ENCODE measurements around the gene UACA. TPM values are rescaled to one million over a fixed set of nuclear protein-coding genes. Genes with fewer than 3 reads are reported as not detected.
"Not testable (repeated sequence)": the region's sequence is repeated elsewhere in the genome, so short reads cannot be mapped to it uniquely, and the experiment has no call there.

Gene UACA
- total RNA-seq, 2 donors from 2014 or later = 22.4 to 27.2 TPM

DNA sequence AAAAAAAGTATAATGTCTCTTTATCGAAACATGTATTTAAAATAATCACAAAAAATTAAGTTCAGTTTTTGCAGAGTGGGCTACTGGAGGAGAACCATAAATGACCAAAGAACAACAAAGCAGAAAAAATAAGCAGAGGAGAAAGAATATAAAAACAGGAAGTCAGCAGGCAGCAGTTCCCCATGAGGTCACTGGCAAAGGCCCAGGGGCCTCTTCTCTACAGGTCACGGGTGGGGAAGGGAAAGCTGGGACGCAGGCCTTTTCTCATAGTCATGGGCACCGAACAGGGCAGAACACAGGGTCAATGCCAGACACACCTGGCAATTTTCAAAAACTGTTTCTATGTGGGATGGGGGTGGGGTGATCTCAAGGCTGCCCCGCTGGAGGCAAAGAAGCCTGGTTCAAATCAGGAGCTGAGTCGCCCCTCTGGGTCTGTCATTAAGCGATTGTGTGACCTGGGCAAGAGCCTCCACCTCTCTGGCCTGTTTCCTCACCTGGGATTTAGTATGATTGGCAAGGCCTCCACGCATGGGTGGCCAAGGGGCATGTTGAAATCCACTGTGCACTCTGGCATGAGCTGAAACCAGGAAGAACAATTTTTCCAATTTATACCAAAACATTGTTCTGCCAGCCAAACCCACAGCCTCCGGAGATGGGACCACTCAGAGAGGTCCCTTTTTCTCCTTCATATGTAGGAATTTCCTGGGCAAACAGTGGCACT, 43.8 kb upstream of the UACA start:
- Histone ChIP-seq H3K27ac (no peak overlapping the region), H3K4me3 (no peak overlapping the region), H3K4me1 (no peaks in the 10 kb centered on the region), H3K9me3 (no peaks in the 10 kb centered on the region), H3K27me3 (no peaks in the 10 kb centered on the region), H3K36me3 (replicated peaks in 1 of 2; ENCODE audit: insufficient read depth in 1 of 2, low read depth in 2 of 2) (no peaks in the 10 kb centered on the region)
- DNase-seq (peak in 3 of 4 donors; percentile 32 to 68 (median 51)), ATAC-seq (no peak)
- intact Hi-C loops (cut with DNase I) = loop anchor here (10.0 kb wide), 1 partner anchor 122 kb away; no protein-coding TSS in a partner anchor
- 51 to 61% methylated on average over 9 of the region's 9 CpGs for WGBS, 2 donors
- TF ChIP-seq, protein P1, sequence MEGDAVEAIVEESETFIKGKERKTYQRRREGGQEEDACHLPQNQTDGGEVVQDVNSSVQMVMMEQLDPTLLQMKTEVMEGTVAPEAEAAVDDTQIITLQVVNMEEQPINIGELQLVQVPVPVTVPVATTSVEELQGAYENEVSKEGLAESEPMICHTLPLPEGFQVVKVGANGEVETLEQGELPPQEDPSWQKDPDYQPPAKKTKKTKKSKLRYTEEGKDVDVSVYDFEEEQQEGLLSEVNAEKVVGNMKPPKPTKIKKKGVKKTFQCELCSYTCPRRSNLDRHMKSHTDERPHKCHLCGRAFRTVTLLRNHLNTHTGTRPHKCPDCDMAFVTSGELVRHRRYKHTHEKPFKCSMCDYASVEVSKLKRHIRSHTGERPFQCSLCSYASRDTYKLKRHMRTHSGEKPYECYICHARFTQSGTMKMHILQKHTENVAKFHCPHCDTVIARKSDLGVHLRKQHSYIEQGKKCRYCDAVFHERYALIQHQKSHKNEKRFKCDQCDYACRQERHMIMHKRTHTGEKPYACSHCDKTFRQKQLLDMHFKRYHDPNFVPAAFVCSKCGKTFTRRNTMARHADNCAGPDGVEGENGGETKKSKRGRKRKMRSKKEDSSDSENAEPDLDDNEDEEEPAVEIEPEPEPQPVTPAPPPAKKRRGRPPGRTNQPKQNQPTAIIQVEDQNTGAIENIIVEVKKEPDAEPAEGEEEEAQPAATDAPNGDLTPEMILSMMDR (IDR thresholded peaks at IDR 0.05) = no peak
- TF ChIP-seq POLR2A (IDR thresholded peaks at IDR 0.05) = no peak

DNA sequence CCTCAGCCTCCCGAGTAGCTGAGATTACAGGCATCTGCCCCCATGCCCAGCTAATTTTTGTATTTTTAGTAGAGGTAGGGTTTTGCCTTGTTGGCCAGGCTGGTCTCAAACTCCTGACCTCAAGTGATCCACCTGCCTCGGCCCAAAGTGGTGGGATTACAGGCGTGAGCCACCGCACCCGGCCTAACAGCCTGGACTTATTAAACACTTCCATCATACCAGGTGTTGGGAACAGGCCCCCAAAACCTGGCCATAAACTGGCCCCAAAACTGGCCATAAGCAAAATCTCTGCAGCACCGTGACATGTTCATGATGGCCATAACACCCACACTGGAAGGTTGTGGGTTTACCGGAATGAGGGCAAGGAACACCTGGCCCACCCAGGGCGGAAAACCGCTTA, 41.0 kb upstream of the UACA start:
- peaks cover 11% of the 10 kb centered on the region for H3K4me1 ChIP-seq
- not testable (repeated sequence) for DNase-seq; H3K27ac ChIP-seq; ATAC-seq; H3K4me3 ChIP-seq; H3K27me3 ChIP-seq; H3K9me3 ChIP-seq; H3K36me3 ChIP-seq (replicated peaks in 1 of 2; ENCODE audit: insufficient read depth in 1 of 2, low read depth in 2 of 2)
- intact Hi-C loops (cut with DNase I) = loop anchor here (10.0 kb wide), 1 partner anchor 120 kb away; no protein-coding TSS in a partner anchor
- WGBS, 2 donors = 89 to 96% methylated on average over 9 of the region's 9 CpGs

DNA sequence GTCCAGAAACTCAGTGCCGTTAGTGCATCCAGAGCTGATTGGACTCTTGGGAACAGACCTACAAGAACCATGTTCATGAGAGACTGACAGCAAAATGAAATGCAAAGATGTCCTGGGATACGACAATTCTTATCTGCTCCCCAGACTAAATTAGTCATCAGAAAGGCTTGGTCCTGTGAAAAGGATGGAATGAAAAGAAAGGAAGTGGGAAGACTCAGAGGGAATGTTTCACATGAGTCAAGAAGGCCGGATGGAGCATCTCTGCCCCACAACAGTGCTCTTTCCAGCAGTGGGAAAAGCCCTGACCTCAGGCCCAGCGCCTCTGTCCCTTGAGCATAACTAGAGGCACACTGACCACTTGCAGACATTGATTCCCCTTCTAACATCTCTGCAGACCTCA, 39.3 kb upstream of the UACA start:
- DNase-seq (no peak), ATAC-seq (no peak)
- TF ChIP-seq, protein P1 (IDR thresholded peaks at IDR 0.05) = no peak
- TF ChIP-seq POLR2A (IDR thresholded peaks at IDR 0.05) = no peak
- WGBS, 2 donors = 82% methylated on average over 4 of the region's 4 CpGs
- intact Hi-C loops (cut with DNase I) = loop anchor here (10.0 kb wide), 1 partner anchor 118 kb away; no protein-coding TSS in a partner anchor
- Histone ChIP-seq H3K27ac (no peak overlapping the region), H3K9me3 (no peaks in the 10 kb centered on the region), H3K4me3 (no peak overlapping the region), H3K27me3 (no peaks in the 10 kb centered on the region), H3K4me1 (peaks cover 11% of the 10 kb centered on the region), H3K36me3 (replicated peaks in 1 of 2; ENCODE audit: insufficient read depth in 1 of 2, low read depth in 2 of 2) (no peaks in the 10 kb centered on the region)

DNA sequence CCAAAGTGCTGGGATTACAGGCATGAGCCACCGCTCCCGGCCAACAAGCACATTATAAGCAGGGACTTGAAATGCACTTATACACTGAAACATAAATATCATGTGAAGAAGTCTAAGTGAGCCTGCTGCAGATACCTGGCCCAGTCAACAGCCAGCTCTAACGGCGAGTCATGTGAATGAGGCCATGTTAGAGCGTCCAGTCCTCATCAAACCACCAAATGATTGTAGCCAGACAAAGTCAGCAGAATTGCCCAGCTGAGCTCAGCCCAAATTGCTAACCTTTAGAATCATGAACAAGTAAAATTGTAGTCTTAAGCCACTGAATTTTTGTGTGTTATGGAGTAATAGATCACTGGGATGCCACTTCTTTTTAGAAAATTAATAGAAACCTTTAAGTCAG, 37.8 kb upstream of the UACA start:
- no peaks in the 10 kb centered on the region for H3K27me3 ChIP-seq
- no peak overlapping the region for H3K4me3 ChIP-seq
- intact Hi-C loops (cut with DNase I) = loop anchor here (10.0 kb wide), 1 partner anchor 116 kb away; no protein-coding TSS in a partner anchor
- H3K4me1 ChIP-seq = peaks cover 11% of the 10 kb centered on the region
- no peak for DNase-seq
- H3K9me3 ChIP-seq = no peaks in the 10 kb centered on the region
- no peaks in the 10 kb centered on the region for H3K36me3 ChIP-seq (replicated peaks in 1 of 2; ENCODE audit: insufficient read depth in 1 of 2, low read depth in 2 of 2)
- ATAC-seq = no peak
- 89 to 90% methylated on average over 5 of the region's 5 CpGs for WGBS, 2 donors
- no peak overlapping the region for H3K27ac ChIP-seq
- no peak for TF ChIP-seq POLR2A (IDR thresholded peaks at IDR 0.05)
- TF ChIP-seq, protein P1 (IDR thresholded peaks at IDR 0.05) = no peak

DNA sequence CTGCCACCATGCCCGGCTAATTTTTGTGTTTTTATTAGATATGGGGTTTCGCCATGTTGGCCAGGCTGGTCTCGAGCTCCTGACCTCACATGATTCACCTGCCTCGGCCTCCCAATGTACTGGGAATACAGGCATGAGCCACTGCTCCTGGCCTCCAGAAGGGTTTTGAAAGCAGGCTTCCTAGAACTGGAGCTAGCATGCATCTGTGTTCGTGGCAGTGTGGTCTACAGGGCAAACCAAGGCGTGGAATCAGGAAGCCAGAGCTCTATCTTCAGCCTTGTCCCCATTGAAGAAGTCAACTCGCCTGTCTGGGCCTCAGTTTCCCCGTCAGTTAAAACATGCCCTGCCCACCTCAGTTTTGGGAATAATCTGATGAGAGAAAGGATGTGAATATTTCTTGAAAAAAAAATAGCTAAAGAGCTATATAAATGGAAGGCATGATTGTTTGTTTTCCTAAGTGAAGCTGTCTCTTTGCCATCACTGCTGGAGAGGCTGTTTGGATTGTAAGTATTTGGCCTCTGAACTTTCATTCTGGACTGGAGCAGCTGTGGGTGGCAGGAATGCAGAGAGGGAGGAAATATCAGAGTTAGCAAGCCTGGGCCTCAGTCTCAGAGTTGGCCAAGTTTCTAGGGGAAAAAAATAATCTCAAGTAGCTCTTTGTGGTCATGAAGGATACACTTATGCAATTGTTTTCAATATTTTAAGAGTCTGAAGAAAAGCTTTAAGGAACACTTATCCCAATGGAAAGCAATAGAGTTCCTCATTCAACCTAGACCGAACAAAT, 36.5 kb upstream of the UACA start:
- H3K27ac ChIP-seq = peak overlapping the region in 2 of 4 donors; percentile 9 to 45
- peak in 2 of 4 donors; percentile 19 to 37 for DNase-seq
- 68 to 80% methylated on average over 9 of the region's 9 CpGs for WGBS, 2 donors
- H3K4me3 ChIP-seq = no peak overlapping the region
- no peaks in the 10 kb centered on the region for H3K9me3 ChIP-seq
- H3K4me1 ChIP-seq = peaks cover 11% of the 10 kb centered on the region
- intact Hi-C loops (cut with DNase I) = loop anchor here (10.0 kb wide), 1 partner anchor 115 kb away; no protein-coding TSS in a partner anchor
- TF ChIP-seq POLR2A (IDR thresholded peaks at IDR 0.05) = no peak
- TF ChIP-seq, protein P1 (IDR thresholded peaks at IDR 0.05) = no peak
- H3K27me3 ChIP-seq = no peaks in the 10 kb centered on the region
- ATAC-seq = peak; percentile 70
- no peaks in the 10 kb centered on the region for H3K36me3 ChIP-seq (replicated peaks in 1 of 2; ENCODE audit: insufficient read depth in 1 of 2, low read depth in 2 of 2)

Measured in body of pancreas (tissue), 4 donors.